T47D (cell line): Measurements from ENCODE around the gene CAPN7.
A peak's percentile ranks its signal among the peaks of the same experiment; 100 is the strongest.

Experiments
- DNase-seq, 2 experiments: peaks; one replicate each; pipeline versions ENCODE4 v3.0.0 to v3.0.0-alpha.2; 2011 to 2012; ENCODE audit warnings: low read depth in 1 of 2, low spot score in 1 of 2
- JUND ChIP-seq: IDR thresholded peaks from 2 replicates; pipeline ENCODE4 v1.6.1; 2012; ENCODE audit warnings: low read depth
- in situ Hi-C: cut with HindIII; loops from 2 replicates; pipeline ENCODE4 v1.10.0; 2016; ENCODE audit warnings: low sequenced_read_pairs, low pct_unique_long_range_greater_than_20kb

Gene CAPN7

GRCh38 chr3:15207836-15208504 lies 1.9 kb downstream of the CAPN7 start:
- DNase-seq = no peak
- in situ Hi-C loops = no loop called here
- TF ChIP-seq JUND = no peak

GRCh38 chr3:15211937-15212336 lies 5.9 kb downstream of the CAPN7 start:
- TF ChIP-seq JUND = no peak
- no peak for DNase-seq
- in situ Hi-C loops = no loop called here

DNA sequence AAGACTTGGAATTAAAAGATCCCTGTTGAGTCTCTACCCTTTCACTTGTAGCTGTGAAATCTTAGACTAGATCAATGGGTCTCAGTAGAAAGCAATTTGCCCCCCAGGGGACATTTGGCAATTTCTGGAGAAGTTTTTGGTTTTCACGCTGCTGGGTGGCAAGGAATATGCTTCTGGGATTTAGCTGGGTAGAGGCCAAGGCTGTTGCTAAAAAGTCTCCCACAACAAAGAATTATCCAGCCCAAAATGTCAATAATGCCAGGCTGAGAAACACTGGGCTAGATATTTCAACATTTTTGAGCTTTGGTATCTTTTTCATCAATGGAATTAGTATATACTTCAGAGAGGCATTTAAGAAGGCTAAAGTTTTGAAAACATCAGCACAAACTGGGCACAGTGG lies 8.7 kb downstream of the CAPN7 start:
- no peak for TF ChIP-seq JUND
- no peak for DNase-seq
- in situ Hi-C loops = no loop called here

GRCh38 chr3:15215996-15216395 lies 9.9 kb downstream of the CAPN7 start:
- no peak for TF ChIP-seq JUND
- DNase-seq = no peak
- in situ Hi-C loops = no loop called here

DNA sequence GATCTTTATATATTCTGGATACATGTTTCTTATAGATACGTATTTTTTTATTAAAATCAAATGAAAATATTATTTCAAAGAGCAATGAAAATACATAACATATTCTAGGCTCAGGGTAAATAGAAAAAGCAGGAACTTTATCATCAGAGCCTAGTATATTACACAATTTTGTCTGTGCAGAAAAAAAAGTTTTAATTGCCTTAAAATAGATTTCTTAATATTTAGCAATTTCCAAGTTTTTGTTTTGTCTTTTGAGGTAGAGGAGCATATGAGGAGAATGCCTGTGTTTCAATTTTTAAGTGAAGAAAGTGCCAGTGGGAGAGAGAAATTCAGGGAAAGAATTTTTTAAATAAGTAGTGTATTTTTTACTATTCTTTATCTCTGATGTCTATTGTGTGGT lies 10.5 kb downstream of the CAPN7 start:
- in situ Hi-C loops = no loop called here
- DNase-seq = no peak
- TF ChIP-seq JUND = no peak

DNA sequence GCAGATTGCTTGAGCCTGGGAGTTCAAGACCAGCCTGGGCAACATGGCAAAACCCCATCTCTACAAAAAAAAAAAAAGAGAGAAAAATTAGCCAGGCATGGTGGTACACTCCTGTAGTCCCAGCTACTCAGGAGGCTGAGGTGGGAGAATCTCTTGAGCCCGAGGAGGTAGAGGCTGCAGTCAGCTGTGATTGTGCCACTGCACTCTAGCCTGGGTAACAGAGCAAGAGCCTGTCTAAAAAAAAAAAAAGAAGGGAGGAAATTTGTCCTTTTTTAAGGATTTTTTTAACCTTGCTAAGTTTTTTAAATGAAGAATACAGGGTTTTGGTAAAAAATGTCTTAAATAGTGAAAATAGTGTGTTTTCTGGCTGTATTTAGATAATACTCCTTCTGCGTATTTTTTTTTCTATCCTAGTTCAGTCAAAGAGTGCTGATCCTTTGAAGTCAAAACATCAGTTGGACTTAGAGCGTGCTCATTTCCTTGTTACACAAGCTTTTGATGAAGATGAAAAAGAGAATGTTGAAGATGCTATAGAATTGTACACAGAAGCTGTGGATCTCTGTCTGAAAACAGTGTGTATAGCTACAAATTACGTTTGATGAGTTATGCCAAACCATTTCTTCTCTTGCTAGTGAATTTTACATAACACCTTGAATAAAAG lies 11.1 kb downstream of the CAPN7 start:
- in situ Hi-C loops = no loop called here
- no peak for TF ChIP-seq JUND
- DNase-seq = no peak

DNA sequence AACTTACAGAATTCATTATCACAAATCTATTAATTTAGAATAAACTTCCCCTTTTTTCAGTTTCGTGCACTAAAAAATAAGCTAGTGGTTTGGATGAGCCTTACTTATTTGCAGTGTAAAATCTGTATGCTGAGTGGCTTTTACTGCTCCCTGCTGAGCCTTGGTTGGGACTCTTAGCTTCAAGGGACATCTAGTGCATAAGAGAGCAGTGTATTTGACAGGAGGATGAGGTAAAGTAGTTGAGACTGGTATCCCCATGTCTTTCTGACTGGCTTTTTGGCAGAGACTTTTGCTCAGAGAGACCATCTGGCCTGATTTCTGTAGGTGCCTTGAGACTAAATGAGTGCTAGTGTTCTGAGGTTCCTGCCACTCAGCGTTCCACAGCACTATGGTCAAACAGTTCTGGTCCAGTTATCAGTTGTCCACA lies 11.8 kb downstream of the CAPN7 start:
- DNase-seq = no peak
- in situ Hi-C loops = no loop called here
- TF ChIP-seq JUND = no peak

GRCh38 chr3:15218689-15219088 lies 12.6 kb downstream of the CAPN7 start:
- in situ Hi-C loops = no loop called here
- no peak for TF ChIP-seq JUND
- no peak for DNase-seq

GRCh38 chr3:15220056-15220455 lies 14.0 kb downstream of the CAPN7 start:
- no peak for DNase-seq
- in situ Hi-C loops = no loop called here
- no peak for TF ChIP-seq JUND

DNA sequence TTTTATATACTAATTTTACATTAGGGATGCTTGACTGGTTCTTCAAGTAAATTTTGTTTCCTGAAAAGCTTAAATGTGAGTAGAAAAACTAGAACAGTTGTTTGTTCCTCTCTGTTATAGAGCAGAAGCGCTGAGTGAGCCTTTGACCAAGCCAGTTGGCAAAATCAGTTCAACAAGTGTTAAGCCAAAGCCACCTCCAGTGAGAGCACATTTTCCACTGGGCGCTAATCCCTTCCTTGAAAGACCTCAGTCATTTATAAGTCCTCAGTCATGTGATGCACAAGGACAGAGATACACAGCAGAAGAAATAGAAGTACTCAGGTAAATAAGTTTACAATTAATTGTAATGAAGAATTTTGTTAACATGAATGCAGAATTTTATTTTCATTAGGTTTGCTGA lies 14.6 kb downstream of the CAPN7 start:
- in situ Hi-C loops = no loop called here
- no peak for DNase-seq
- TF ChIP-seq JUND = no peak

DNA sequence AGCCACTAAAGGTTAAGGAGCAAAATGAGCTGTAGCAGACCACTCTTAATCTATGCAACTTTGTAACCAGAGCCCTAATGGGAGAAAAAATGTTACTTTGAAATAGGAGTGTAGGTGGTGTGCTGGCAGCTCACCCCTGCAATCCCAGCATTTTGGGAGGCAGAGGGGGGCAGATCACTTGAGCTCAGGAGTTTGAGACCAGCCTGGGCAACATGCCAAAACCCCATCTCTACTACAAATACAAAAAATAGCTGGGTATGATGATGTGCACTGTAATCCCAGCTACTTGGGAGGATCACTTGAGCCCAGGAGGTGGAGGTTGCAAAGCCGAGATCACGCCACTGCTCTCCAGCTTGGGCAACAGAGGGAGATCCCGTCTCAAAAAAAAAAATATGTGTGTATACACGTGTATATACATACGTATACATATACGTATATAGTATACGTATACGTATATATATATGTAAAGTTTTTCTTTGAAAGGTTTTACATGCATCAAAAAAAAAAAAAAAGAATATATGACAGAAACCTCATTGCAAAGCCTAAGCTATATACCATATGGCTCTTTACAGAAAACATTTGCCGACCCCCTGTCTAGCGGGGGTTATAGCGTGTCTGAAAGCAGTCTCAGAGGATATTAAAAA lies 15.7 kb downstream of the CAPN7 start:
- in situ Hi-C loops = no loop called here
- no peak for DNase-seq
- TF ChIP-seq JUND = no peak

- peak; percentile 23 to 63 for DNase-seq
- in situ Hi-C loops = no loop called here
- no peak for TF ChIP-seq JUND
Measured at GRCh38 chr3:15223685-15224572, 17.9 kb downstream of the CAPN7 start.

DNA sequence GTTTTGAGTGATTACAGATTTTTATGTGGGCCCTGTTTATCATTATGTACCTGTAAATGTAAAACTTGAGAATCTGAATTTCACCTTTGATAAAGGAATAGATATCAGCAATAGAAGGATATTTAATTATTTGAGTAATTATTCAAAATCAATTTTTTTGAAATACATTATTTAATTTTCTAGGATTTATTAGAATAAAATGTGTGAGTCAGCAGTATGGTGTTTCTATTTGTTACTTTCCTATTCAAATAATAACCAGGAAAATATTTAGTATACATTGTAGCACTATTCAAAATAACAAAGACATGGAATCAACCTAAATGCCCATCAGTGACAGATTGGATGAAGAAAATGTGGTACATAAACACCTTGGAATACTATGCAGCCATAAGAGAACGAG lies 22.1 kb downstream of the CAPN7 start:
- no peak for TF ChIP-seq JUND
- in situ Hi-C loops = no loop called here
- no peak for DNase-seq
